Subcutaneous abdominal adipose tissue (tissue), 5 donors: ENCODE measurements around the gene KCNH8.

ENCODE experiments used
- H3K27ac ChIP-seq: one replicate; pipeline ENCODE4 v1.7.0; 2013; ENCODE audit warnings: low read depth, mild to moderate bottlenecking, inconsistent platforms, low read length, moderate library complexity
- H3K27me3 ChIP-seq, 5 donors: one replicate each; pipeline ENCODE4 v1.7.0; 2013; ENCODE audit warnings: low read length in 5 of 5, inconsistent platforms in 1 of 5; ENCODE audit not compliant: control insufficient read depth in 5 of 5, insufficient read depth in 4 of 5
- H3K36me3 ChIP-seq, 5 donors: one replicate each; pipeline ENCODE4 v1.7.0; 2013; ENCODE audit warnings: low read length in 5 of 5; ENCODE audit not compliant: control insufficient read depth in 5 of 5, insufficient read depth in 5 of 5
- H3K4me1 ChIP-seq, 5 donors: one replicate each; pipeline ENCODE4 v1.7.0; 2013; ENCODE audit warnings: low read length in 5 of 5, mild to moderate bottlenecking in 3 of 5, moderate library complexity in 1 of 5; ENCODE audit not compliant: control insufficient read depth in 5 of 5, insufficient read depth in 5 of 5
- H3K4me3 ChIP-seq, 5 donors: one replicate each; pipeline ENCODE4 v1.7.0; 2013; ENCODE audit warnings: low read length in 5 of 5, low read depth in 1 of 5
- H3K9ac ChIP-seq, 5 donors: one replicate each; pipeline ENCODE4 v1.7.0; 2013; ENCODE audit warnings: low read length in 5 of 5, mild to moderate bottlenecking in 4 of 5, moderate library complexity in 3 of 5
- H3K9me3 ChIP-seq, 5 donors: one replicate each; pipeline ENCODE4 v1.7.0; 2013; ENCODE audit warnings: low read length in 5 of 5; ENCODE audit not compliant: control insufficient read depth in 5 of 5
- donor health status: healthy.
- donor health status: healthy.
- donor health status: healthy.
- donor health status: healthy.
- donor health status: healthy.

KCNH8 gene

GRCh38 chr3:19487386-19487785 is 339.1 kb downstream of the KCNH8 start:
- H3K9ac ChIP-seq = no peak overlapping the region
- H3K27ac ChIP-seq = no peak overlapping the region
- H3K36me3 ChIP-seq = no peaks in the 10 kb centered on the region
- peaks cover 0 to 7% (median 0%) of the 10 kb centered on the region in 5 donors for H3K4me1 ChIP-seq
- H3K9me3 ChIP-seq = no peaks in the 10 kb centered on the region
- no peaks in the 10 kb centered on the region for H3K27me3 ChIP-seq
- H3K4me3 ChIP-seq = no peak overlapping the region

GRCh38 chr3:19488939-19489338 is 340.6 kb downstream of the KCNH8 start:
- no peaks in the 10 kb centered on the region for H3K9me3 ChIP-seq
- peaks cover 0 to 7% (median 0%) of the 10 kb centered on the region in 5 donors for H3K4me1 ChIP-seq
- no peak overlapping the region for H3K4me3 ChIP-seq
- no peaks in the 10 kb centered on the region for H3K36me3 ChIP-seq
- no peak overlapping the region for H3K9ac ChIP-seq
- H3K27me3 ChIP-seq = no peaks in the 10 kb centered on the region
- no peak overlapping the region for H3K27ac ChIP-seq

- H3K4me1 ChIP-seq = peaks cover 0 to 7% (median 0%) of the 10 kb centered on the region in 5 donors
- no peak overlapping the region for H3K9ac ChIP-seq
- no peaks in the 10 kb centered on the region for H3K36me3 ChIP-seq
- no peaks in the 10 kb centered on the region for H3K27me3 ChIP-seq
- H3K9me3 ChIP-seq = no peaks in the 10 kb centered on the region
- no peak overlapping the region for H3K4me3 ChIP-seq
- no peak overlapping the region for H3K27ac ChIP-seq
Observed at GRCh38 chr3:19489936-19490335, 341.6 kb downstream of the KCNH8 start.

- no peak overlapping the region for H3K4me3 ChIP-seq
- H3K9me3 ChIP-seq = no peaks in the 10 kb centered on the region
- no peak overlapping the region for H3K27ac ChIP-seq
- no peaks in the 10 kb centered on the region for H3K27me3 ChIP-seq
- H3K9ac ChIP-seq = no peak overlapping the region
- no peaks in the 10 kb centered on the region for H3K4me1 ChIP-seq
- H3K36me3 ChIP-seq = no peaks in the 10 kb centered on the region
Observed at GRCh38 chr3:19506171-19506570, 357.9 kb downstream of the KCNH8 start.

- Histone ChIP-seq H3K4me3 (no peak overlapping the region), H3K4me1 (peaks cover 0 to 7% (median 1%) of the 10 kb centered on the region in 5 donors), H3K9ac (no peak overlapping the region), H3K36me3 (no peaks in the 10 kb centered on the region), H3K27me3 (no peaks in the 10 kb centered on the region), H3K27ac (no peak overlapping the region), H3K9me3 (no peaks in the 10 kb centered on the region)
Observed at GRCh38 chr3:19522305-19522704, 374.0 kb downstream of the KCNH8 start.

GRCh38 chr3:19526071-19526470 is 377.8 kb downstream of the KCNH8 start:
- H3K27ac ChIP-seq = no peak overlapping the region
- H3K4me1 ChIP-seq = peaks cover 0 to 7% (median 1%) of the 10 kb centered on the region in 5 donors
- no peaks in the 10 kb centered on the region for H3K27me3 ChIP-seq
- H3K4me3 ChIP-seq = no peak overlapping the region
- no peaks in the 10 kb centered on the region for H3K36me3 ChIP-seq
- H3K9ac ChIP-seq = no peak overlapping the region
- no peaks in the 10 kb centered on the region for H3K9me3 ChIP-seq

GRCh38 chr3:19527746-19528145 is 379.4 kb downstream of the KCNH8 start:
- Histone ChIP-seq H3K4me1 (peaks cover 0 to 7% (median 1%) of the 10 kb centered on the region in 5 donors), H3K27ac (no peak overlapping the region), H3K36me3 (no peaks in the 10 kb centered on the region), H3K4me3 (no peak overlapping the region), H3K9me3 (no peaks in the 10 kb centered on the region), H3K9ac (no peak overlapping the region), H3K27me3 (no peaks in the 10 kb centered on the region)

- Histone ChIP-seq H3K9me3 (no peaks in the 10 kb centered on the region), H3K36me3 (no peaks in the 10 kb centered on the region), H3K27ac (no peak overlapping the region), H3K4me3 (no peak overlapping the region), H3K4me1 (peaks cover 0 to 16% (median 7%) of the 10 kb centered on the region in 5 donors), H3K27me3 (no peaks in the 10 kb centered on the region), H3K9ac (no peak overlapping the region)
Observed at GRCh38 chr3:19531426-19531825, 383.1 kb downstream of the KCNH8 start.

GRCh38 chr3:19539518-19540392 is 391.4 kb downstream of the KCNH8 start:
- Histone ChIP-seq H3K4me1 (peaks cover 0 to 33% (median 18%) of the 10 kb centered on the region in 5 donors), H3K9ac (no peak overlapping the region), H3K9me3 (no peaks in the 10 kb centered on the region), H3K27me3 (no peaks in the 10 kb centered on the region), H3K27ac (peak overlapping the region; percentile 28), H3K4me3 (no peak overlapping the region), H3K36me3 (no peaks in the 10 kb centered on the region)

- Histone ChIP-seq H3K27ac (no peak overlapping the region), H3K4me3 (no peak overlapping the region), H3K9me3 (no peaks in the 10 kb centered on the region), H3K9ac (no peak overlapping the region), H3K4me1 (peaks cover 0 to 26% (median 11%) of the 10 kb centered on the region in 5 donors), H3K27me3 (no peaks in the 10 kb centered on the region), H3K36me3 (no peaks in the 10 kb centered on the region)
Observed at GRCh38 chr3:19540464-19540863, 392.2 kb downstream of the KCNH8 start.
